ENCODE results near the gene ANKS3.

Gene ANKS3

GRCh38 chr16:4682084-4682591 lies 51.9 kb downstream of the ANKS3 start:
- in situ Hi-C loops (cut with HindIII; ENCODE audit: low sequenced_read_pairs), result no loop called here
- DNase-seq (ENCODE audit: low read depth, low spot score), result no peak
- TF ChIP-seq, protein P1, sequence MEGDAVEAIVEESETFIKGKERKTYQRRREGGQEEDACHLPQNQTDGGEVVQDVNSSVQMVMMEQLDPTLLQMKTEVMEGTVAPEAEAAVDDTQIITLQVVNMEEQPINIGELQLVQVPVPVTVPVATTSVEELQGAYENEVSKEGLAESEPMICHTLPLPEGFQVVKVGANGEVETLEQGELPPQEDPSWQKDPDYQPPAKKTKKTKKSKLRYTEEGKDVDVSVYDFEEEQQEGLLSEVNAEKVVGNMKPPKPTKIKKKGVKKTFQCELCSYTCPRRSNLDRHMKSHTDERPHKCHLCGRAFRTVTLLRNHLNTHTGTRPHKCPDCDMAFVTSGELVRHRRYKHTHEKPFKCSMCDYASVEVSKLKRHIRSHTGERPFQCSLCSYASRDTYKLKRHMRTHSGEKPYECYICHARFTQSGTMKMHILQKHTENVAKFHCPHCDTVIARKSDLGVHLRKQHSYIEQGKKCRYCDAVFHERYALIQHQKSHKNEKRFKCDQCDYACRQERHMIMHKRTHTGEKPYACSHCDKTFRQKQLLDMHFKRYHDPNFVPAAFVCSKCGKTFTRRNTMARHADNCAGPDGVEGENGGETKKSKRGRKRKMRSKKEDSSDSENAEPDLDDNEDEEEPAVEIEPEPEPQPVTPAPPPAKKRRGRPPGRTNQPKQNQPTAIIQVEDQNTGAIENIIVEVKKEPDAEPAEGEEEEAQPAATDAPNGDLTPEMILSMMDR (IDR thresholded peaks at IDR 0.05; ENCODE audit: low read depth, low read length), result no peak

DNA sequence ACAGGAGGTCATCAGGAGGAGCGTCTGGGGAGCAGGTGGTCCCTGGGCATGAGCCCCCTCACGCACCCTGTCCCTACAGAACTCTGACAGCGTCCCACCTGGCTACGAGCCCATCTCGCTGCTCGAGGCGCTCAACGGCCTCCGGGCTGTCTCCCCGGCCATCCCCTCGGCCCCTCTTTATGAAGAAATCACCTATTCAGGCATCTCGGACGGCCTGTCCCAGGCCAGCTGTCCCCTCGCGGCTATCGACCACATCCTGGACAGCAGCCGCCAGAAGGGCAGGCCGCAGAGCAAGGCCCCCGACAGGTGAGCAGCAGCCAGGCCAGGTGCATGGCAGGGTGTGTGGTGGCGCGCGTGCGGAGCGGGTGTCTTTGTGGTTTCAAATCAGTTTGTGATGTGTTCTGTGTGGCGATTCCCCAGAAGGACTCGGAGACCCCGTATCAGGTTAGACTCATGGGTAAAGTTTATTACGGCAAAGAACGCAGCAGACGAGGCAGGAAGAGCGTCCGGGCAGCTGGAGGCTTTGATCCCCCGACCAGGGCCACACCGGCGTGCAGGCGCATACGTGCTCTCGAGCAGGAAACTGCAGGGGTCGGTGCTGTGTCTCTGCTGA lies 52.5 kb downstream of the ANKS3 start:
- in situ Hi-C loops (cut with HindIII; ENCODE audit: low sequenced_read_pairs), result no loop called here
- TF ChIP-seq, protein P1 (IDR thresholded peaks at IDR 0.05; ENCODE audit: low read depth, low read length), result no peak
- no peak for DNase-seq (ENCODE audit: low read depth, low spot score)
- no peak overlapping the region for H3K4me3 ChIP-seq (ENCODE audit: low read depth, low read length)

More at GRCh38 chr16:4682084-4682591, 51.9 kb downstream of the ANKS3 start:
- H3K4me3 ChIP-seq (ENCODE audit: low read depth, low read length), result no peak overlapping the region

GRCh38 chr16:4680673-4681470 lies 53.2 kb downstream of the ANKS3 start:
- in situ Hi-C loops (cut with HindIII; ENCODE audit: low sequenced_read_pairs), result no loop called here
- no peak for DNase-seq (ENCODE audit: low read depth, low spot score)
- H3K4me3 ChIP-seq (ENCODE audit: low read depth, low read length), result no peak overlapping the region
- TF ChIP-seq, protein P1 (IDR thresholded peaks at IDR 0.05; ENCODE audit: low read depth, low read length), result no peak

GRCh38 chr16:4679850-4680636 lies 54.0 kb downstream of the ANKS3 start:
- TF ChIP-seq, protein P1 (IDR thresholded peaks at IDR 0.05; ENCODE audit: low read depth, low read length), result no peak
- in situ Hi-C loops (cut with HindIII; ENCODE audit: low sequenced_read_pairs), result no loop called here
- DNase-seq (ENCODE audit: low read depth, low spot score), result no peak
- H3K4me3 ChIP-seq (ENCODE audit: low read depth, low read length), result no peak overlapping the region

- no peak for DNase-seq (ENCODE audit: low read depth, low spot score)
- TF ChIP-seq, protein P1 (IDR thresholded peaks at IDR 0.05; ENCODE audit: low read depth, low read length), result no peak
- in situ Hi-C loops (cut with HindIII; ENCODE audit: low sequenced_read_pairs), result no loop called here
- no peak overlapping the region for H3K4me3 ChIP-seq (ENCODE audit: low read depth, low read length)
Measured at GRCh38 chr16:4679156-4679849, 54.8 kb downstream of the ANKS3 start.

- TF ChIP-seq, protein P1 (IDR thresholded peaks at IDR 0.05; ENCODE audit: low read depth, low read length), result no peak
- in situ Hi-C loops (cut with HindIII; ENCODE audit: low sequenced_read_pairs), result no loop called here
- H3K4me3 ChIP-seq (ENCODE audit: low read depth, low read length), result no peak overlapping the region
- no peak for DNase-seq (ENCODE audit: low read depth, low spot score)
Measured at GRCh38 chr16:4678596-4678995, 55.5 kb downstream of the ANKS3 start.

Measured in astrocyte of the spinal cord (primary cell).